ENCODE results near the gene VGLL3. TPM values are rescaled to one million over a fixed set of nuclear protein-coding genes. Genes with fewer than 3 reads are reported as not detected.

Gene VGLL3
- total RNA-seq, 1 experiment from 2014 or later, result 0.10 TPM

DNA sequence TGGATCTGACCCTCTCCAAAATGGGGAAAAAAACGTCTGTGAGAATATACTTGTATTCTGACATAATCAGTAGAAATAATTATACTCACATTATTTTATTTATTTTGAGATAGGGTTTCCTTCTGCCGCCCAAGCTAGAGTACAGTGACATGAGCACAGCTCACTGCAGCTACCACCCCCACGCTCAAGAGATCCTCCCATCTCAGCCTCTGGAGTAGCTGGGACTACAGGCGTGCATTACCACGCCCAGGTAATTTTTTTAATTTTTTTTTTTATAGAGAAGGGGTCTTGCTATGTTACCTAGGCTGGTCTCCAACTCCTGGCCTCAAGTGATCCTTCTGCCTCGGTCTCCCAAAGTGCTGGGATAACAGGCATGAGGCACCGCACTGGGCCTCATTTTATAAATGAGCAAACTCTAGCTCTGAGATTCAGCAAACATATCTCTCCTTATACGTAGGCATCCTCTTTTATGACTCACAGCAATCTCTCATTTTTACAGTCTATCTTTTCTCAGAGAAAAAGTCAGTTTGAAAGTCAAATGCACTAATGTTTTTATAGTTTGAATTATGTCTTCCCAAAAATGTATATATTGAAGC lies 989 bp upstream of the VGLL3 start:
- no TSS peak for BruUV-seq (replicated peaks)
- Histone ChIP-seq H3K27ac (ENCODE audit: low read depth, low read length) (no peak overlapping the region), H3K4me3 (replicated peaks in 1 of 2; ENCODE audit: low read depth in 1 of 2, low read length in 2 of 2) (peak overlapping the region in 1 of 2 experiments; percentile 59; a peak in 1 of 4 replicates), H2AFZ (ENCODE audit: low read depth, low read length, poor library complexity, severe bottlenecking) (peak overlapping the region; percentile 80), H3K9me2 (ENCODE audit: insufficient read depth) (no peaks in the 10 kb centered on the region), H4K20me1 (ENCODE audit: insufficient read depth) (no peaks in the 10 kb centered on the region), H3K27me3 (ENCODE audit: insufficient read depth, low read length) (peaks cover 5% of the 10 kb centered on the region; the same call in 1 of the 2 replicates), H3K9me3 (ENCODE audit: control insufficient read depth in 1 of 2, insufficient read depth in 1 of 2, low read depth in 1 of 2, low read length in 2 of 2) (no peaks in the 10 kb centered on the region), H3K4me2 (ENCODE audit: low read length) (peak overlapping the region; percentile 84), H3K9ac (ENCODE audit: low read length) (no peak overlapping the region), H3K79me2 (ENCODE audit: insufficient read depth, low read length) (no peaks in the 10 kb centered on the region), H3K4me1 (ENCODE audit: control insufficient read depth in 1 of 2, insufficient read depth in 2 of 2, low read length in 2 of 2) (peaks cover 6 to 33% of the 10 kb centered on the region in 2 experiments; a peak in 3 of 4 replicates), H3K36me3 (ENCODE audit: control insufficient read depth in 1 of 2, insufficient read depth in 2 of 2, low read length in 2 of 2) (no peaks in the 10 kb centered on the region)
- intact Hi-C loops (cut with micrococcal nuclease), result no loop called here
- ATAC-seq, result no peak
- RAD21 ChIA-PET (ENCODE audit: low non-redundant PET in 1 of 2, low total read pairs in 2 of 2, uncharacterized antibody in 2 of 2, unreplicated experiment in 2 of 2), result no interaction called here
- POLR2A ChIA-PET, result no interaction called here
- no peak for DNase-seq (ENCODE audit: low read depth, low spot score)
- CTCF ChIA-PET, result no interaction called here
- TF ChIP-seq EZH2phosphoT487 (IDR thresholded peaks at IDR 0.05; ENCODE audit: borderline replicate concordance) (no peak), ZFX (IDR thresholded peaks at IDR 0.05) (no peak), TCF7L2 (IDR thresholded peaks at IDR 0.05; ENCODE audit: borderline replicate concordance, extremely low read depth, insufficient read depth, insufficient read length) (no peak), CEBPB (IDR thresholded peaks at IDR 0.05; ENCODE audit: low read depth) (no peak), SIN3A (IDR thresholded peaks at IDR 0.05; ENCODE audit: low read depth) (no peak), POLR2AphosphoS5 (IDR thresholded peaks at IDR 0.05; ENCODE audit: low read depth, low read length) (no peak), YY1 (IDR thresholded peaks at IDR 0.05; ENCODE audit: extremely low read depth, insufficient replicate concordance, low read depth, low read length) (no peak), POLR2A (IDR thresholded peaks at IDR 0.05; ENCODE audit: borderline replicate concordance, extremely low read depth, insufficient read depth, insufficient read length) (no peak), SP1 (IDR thresholded peaks at IDR 0.05; ENCODE audit: low read depth) (no peak), SRF (IDR thresholded peaks at IDR 0.05; ENCODE audit: low read depth) (no peak), JUND (IDR thresholded peaks at IDR 0.05) (no peak), EZH2 (IDR thresholded peaks at IDR 0.05) (no peak), ZNF274 (IDR thresholded peaks at IDR 0.05; ENCODE audit: low read depth, low read length) (no peak), CBX3 (IDR thresholded peaks at IDR 0.05; ENCODE audit: low read depth) (no peak)
- TF ChIP-seq, protein P1, sequence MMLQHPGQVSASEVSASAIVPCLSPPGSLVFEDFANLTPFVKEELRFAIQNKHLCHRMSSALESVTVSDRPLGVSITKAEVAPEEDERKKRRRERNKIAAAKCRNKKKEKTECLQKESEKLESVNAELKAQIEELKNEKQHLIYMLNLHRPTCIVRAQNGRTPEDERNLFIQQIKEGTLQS (IDR thresholded peaks at IDR 0.05), result no peak
- TF ChIP-seq, protein P2, sequence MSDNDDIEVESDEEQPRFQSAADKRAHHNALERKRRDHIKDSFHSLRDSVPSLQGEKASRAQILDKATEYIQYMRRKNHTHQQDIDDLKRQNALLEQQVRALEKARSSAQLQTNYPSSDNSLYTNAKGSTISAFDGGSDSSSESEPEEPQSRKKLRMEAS (IDR thresholded peaks at IDR 0.05), result no peak
- TF ChIP-seq, protein P3, sequence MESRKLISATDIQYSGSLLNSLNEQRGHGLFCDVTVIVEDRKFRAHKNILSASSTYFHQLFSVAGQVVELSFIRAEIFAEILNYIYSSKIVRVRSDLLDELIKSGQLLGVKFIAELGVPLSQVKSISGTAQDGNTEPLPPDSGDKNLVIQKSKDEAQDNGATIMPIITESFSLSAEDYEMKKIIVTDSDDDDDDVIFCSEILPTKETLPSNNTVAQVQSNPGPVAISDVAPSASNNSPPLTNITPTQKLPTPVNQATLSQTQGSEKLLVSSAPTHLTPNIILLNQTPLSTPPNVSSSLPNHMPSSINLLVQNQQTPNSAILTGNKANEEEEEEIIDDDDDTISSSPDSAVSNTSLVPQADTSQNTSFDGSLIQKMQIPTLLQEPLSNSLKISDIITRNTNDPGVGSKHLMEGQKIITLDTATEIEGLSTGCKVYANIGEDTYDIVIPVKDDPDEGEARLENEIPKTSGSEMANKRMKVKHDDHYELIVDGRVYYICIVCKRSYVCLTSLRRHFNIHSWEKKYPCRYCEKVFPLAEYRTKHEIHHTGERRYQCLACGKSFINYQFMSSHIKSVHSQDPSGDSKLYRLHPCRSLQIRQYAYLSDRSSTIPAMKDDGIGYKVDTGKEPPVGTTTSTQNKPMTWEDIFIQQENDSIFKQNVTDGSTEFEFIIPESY (IDR thresholded peaks at IDR 0.05; ENCODE audit: extremely low read depth, insufficient replicate concordance, low read length), result no peak
- TF ChIP-seq, protein P4, sequence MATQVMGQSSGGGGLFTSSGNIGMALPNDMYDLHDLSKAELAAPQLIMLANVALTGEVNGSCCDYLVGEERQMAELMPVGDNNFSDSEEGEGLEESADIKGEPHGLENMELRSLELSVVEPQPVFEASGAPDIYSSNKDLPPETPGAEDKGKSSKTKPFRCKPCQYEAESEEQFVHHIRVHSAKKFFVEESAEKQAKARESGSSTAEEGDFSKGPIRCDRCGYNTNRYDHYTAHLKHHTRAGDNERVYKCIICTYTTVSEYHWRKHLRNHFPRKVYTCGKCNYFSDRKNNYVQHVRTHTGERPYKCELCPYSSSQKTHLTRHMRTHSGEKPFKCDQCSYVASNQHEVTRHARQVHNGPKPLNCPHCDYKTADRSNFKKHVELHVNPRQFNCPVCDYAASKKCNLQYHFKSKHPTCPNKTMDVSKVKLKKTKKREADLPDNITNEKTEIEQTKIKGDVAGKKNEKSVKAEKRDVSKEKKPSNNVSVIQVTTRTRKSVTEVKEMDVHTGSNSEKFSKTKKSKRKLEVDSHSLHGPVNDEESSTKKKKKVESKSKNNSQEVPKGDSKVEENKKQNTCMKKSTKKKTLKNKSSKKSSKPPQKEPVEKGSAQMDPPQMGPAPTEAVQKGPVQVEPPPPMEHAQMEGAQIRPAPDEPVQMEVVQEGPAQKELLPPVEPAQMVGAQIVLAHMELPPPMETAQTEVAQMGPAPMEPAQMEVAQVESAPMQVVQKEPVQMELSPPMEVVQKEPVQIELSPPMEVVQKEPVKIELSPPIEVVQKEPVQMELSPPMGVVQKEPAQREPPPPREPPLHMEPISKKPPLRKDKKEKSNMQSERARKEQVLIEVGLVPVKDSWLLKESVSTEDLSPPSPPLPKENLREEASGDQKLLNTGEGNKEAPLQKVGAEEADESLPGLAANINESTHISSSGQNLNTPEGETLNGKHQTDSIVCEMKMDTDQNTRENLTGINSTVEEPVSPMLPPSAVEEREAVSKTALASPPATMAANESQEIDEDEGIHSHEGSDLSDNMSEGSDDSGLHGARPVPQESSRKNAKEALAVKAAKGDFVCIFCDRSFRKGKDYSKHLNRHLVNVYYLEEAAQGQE (IDR thresholded peaks at IDR 0.05; ENCODE audit: low read depth), result no peak
